Stimulated activated CD8-positive, alpha-beta memory T cell treated with anti-CD3 and anti-CD28 coated beads, Interleukin-4, amount 100 ng/mL, for 48 hours (primary cell): ENCODE results near the gene WFS1.
A peak's percentile ranks its signal among the peaks of the same experiment; 100 is the strongest.

Source experiments
- DNase-seq: peaks from one replicate; pipeline ENCODE4 v3.0.0-alpha.2; 2020

Gene WFS1, protein sequence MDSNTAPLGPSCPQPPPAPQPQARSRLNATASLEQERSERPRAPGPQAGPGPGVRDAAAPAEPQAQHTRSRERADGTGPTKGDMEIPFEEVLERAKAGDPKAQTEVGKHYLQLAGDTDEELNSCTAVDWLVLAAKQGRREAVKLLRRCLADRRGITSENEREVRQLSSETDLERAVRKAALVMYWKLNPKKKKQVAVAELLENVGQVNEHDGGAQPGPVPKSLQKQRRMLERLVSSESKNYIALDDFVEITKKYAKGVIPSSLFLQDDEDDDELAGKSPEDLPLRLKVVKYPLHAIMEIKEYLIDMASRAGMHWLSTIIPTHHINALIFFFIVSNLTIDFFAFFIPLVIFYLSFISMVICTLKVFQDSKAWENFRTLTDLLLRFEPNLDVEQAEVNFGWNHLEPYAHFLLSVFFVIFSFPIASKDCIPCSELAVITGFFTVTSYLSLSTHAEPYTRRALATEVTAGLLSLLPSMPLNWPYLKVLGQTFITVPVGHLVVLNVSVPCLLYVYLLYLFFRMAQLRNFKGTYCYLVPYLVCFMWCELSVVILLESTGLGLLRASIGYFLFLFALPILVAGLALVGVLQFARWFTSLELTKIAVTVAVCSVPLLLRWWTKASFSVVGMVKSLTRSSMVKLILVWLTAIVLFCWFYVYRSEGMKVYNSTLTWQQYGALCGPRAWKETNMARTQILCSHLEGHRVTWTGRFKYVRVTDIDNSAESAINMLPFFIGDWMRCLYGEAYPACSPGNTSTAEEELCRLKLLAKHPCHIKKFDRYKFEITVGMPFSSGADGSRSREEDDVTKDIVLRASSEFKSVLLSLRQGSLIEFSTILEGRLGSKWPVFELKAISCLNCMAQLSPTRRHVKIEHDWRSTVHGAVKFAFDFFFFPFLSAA

DNA sequence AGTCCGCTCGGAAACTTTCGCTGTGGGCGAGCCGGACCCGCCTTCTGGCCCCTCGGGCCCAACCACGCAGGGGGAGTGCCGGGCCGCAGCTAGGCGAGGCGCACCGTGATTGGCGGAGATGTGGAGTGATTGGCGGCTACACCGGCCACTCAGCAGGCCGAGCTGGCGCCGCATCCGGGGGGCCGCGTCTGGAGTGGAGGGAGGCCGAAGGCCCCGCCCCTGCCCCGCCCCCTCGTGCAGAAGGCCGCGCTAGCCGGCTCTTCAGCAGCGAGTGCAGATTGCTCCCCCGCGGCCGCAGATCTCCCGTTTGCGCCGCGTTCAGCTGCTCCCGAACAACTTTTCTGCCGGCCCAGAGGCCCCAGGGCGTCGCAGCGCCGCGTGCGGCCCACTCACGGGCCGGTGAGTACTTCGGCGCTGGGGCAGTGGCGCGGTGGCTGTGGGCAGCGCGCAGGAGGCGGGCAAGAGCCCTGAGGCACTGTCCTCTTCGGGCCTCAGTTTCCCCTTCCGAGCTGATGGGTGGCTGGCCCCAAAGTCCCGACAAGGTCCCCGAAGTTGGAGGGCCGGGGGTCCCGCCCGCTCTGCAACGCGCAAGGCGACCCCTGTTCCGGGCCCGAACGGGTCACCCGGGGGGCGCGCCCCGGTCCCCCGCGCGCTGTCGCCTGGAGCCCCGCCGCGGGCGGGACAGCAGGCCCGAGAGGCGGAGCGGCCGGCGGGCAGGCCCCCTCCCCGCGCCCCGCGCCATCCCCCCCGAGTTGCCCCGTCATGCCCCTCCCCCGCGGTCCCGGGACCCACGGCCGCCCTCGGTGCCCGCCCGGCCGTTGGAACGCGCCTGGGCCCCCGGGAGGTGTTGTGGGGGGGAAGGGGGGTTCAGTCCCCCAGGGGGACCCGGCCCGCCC lies at the start of gene WFS1:
Gene WFS1, plus strand, starts transcription at position 235 of the 896 bp plus-strand sequence. CDS start 7,606 bp downstream, outside the sequence.
- DNase-seq = peak; percentile 98

DNA sequence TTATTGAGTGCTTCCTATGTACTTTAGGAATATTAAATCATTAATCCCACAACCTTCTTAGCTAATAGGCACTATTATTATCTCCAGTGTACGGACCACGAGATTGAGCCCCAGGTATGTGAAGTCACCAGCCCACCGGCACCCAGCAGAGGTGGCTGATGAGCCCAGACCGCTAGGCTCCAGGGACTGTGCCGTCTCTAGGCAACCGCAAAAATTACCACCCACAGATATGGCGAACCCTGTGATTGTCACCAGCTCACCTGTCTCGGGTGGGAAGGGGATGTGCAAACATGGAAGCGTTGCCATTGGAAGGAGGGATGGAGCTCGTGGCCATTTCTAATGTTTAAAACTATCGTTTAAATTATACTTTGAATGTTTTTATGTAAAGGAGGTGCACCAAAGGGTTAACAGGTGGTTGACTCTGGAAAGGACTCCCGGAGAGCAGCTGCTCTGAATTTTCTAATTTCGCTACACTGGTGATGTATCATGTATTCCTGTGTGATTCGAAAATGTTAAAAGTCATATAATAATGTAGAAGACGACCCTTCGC lies 48.3 kb upstream of the WFS1 start:
- no peak for DNase-seq

DNA sequence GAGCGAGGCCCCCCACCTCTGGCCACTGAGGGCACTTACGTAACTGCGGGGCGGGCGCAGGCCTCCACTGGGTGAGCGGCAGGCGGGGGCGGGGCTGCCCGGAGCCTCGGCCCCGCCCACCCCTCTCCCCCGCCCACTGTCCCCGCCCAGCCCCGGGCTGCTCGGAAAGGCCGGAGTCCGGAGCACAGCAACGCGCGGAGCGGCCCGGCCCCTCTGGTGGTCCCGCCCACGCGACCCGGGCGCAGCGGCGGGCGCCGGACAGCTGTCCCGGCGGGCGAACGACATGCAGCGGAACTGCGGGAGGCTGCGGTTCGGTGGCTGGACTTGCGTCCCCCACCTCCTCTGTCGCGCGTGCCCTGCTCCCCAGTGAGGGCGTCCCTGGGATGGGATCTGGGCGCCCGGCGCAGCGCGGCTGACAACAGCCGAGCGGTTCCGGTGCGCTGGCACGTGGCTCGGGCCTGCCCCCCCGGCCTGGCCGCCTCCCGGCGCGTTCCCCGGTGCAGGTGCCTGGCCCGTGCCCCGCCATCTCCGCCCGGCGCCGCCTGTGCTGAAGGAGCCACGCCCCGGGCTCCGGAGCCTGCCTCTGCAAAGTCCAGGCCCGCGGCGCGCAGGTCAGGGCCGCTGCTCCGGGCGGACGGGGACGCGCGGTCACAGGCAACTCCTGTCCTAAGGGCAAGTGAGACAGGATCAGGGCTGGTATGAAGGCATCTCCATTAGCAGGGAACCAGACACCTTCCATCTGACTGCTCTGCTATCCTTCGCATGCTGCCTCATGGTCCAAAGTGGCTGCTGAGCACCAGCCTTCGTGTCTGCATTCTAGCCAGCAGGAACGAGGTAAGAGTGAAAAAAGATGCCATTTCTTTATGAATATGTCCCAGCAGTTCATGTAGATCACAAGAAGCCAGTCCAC lies 47.5 kb upstream of the WFS1 start:
- DNase-seq = peak; percentile 49

DNA sequence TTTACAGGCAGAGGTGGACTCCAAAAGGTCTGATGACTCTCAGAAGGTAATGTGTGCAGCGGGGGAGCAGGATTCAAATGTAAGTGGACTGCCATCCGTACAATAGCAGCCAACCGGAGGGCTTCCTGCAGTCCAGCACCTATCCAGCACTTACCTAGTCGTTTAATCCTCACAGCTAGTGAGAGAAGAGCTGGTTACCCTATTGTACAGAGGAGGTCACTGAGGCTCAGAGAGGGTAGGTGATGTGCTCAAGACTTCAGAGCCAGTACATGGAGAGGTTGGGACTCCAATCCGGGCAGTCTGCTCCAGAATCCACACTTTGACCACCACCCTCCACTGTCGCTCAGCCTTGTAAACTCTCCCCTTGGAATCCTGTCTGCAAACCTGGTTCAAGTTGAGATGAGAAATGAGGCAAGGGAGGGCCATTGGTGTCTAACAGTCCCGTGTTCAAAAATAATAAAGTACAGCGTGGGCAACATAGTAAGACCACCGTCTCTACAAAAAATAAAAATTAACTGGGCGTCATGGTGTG lies 46.8 kb upstream of the WFS1 start:
- DNase-seq = no peak

DNA sequence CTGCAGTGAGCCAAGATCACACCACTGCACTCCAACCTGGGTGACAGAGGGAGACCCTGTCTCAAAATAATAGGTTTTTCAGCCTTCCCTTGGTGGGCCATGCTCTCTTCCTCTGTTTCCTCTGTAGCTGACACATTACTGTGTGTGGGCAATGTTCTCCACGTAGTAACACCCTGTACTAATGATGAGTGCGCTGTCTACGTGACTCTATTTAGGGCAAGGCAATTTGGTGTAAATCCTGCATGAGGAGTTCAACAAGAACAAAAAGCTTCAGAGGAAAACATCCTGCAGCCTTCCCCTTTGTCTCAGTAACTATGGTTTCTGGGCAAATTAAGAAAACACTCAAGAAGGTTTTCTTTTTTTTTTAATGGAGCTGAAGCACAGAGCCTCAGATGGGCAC lies 44.9 kb upstream of the WFS1 start:
- DNase-seq = no peak

DNA sequence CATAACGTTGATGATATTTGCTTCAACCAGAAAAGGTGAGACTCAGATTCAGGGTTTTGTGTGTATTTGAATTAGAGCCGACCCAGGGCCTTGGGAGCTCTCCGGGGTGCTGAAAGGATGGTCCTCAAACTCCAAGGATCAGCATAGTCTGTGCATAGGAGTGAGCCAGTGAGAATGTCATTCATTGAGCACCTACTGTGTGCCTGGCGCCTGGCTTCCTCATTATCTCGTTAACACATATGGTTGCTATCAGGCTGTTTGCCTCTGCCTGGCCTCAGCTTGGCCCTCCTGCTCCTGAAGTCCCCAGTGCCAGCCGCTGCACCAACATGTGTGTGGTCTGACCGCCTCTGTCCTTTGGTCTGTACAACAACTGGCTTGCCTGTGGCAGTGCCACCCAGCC lies 44.2 kb upstream of the WFS1 start:
- DNase-seq = peak; percentile 35

DNA sequence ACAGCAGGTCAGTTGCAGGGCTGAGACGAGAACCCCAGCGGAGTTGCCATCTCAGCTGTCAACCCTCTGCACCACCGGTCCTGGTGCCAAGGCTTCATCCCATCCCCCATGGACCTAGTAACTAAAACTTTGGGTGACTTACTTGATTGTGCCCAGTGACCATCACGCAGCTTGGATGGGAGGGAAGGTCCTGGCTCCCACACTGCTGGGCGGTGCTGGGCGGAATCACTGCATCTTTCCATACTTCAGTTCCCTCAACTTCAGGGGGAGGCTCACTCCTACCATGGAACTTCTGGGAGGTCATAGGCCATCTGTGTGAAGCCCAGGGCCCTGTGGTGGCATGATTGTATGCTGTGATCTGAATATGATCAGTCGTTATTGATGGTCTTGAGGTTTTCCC lies 43.1 kb upstream of the WFS1 start:
- no peak for DNase-seq

DNA sequence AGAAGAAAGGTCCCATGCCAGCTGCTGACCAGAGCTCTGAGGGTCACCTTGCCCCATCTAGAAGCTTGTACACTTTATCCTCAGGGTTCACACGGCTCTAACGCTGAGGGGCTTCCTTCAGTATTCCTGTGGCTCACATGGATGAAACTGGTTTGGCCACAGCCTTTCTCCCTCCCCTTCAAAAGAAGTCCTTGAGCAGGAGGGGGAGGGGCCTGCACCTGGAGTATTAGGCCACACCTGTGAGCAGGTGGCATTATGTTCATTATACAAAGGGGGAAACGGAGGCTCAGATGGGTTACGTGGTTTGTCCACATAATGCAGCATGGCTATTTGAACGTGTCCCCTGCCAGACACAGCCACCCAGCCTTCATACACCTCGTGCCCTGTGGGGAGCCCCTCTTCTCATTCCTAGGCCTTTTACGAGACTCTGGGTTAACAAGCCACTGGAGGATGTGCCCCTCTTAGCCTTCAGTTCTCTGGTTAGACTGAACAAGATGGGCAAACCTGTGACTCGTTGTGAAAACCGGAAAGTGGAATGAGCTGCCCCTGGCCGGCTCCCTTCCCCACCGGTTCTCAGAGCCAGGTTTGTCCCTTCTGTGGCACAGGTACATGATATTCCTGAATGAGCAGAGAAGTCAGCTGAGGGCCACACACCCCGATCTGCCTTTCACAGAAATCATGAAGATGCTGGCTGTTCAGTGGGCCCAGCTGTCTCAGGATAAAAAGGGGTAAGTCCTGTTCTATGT lies 42.1 kb upstream of the WFS1 start:
- DNase-seq = no peak

DNA sequence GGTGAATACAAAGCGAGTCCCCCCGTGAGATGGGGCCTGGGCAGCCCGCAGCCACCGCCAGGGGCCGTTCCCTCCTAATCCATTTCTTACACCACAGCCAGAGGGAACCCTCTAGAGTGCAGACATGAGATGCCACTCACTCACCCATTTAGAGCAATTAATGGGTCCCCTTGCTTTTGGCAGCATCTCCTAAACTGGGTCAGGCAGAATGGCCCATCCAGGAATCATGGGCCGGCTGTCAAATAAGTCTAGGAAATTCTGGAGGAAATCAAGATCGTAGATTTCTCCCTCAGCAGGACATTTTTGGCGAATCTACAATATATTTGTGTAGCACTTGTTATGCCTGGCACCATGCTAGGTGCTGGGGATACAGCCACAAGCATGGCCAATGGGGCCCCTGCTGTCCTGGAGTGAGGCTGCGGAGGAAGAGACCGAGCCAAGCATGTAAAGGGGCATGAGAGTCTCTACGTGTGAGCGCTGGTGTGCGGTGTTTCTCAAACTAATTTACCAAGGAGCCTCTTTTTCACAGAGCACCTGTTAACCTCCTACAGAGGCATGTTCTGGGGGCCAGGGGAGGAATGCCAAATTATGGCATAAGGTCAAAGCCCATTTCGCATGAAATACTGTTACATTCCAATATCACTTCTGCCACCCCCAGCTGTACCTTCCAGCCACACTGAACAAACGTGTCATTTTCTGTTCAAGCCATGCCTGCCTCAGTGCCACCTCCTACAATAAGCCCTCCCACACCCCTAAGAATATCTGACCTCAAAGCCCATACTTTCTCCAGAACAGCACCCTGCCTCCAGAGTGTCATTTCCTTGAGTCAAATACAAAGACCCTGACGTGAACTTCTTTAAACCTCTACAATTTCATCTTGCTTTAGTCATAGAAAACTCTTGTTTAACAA lies 41.2 kb upstream of the WFS1 start:
- DNase-seq = no peak

DNA sequence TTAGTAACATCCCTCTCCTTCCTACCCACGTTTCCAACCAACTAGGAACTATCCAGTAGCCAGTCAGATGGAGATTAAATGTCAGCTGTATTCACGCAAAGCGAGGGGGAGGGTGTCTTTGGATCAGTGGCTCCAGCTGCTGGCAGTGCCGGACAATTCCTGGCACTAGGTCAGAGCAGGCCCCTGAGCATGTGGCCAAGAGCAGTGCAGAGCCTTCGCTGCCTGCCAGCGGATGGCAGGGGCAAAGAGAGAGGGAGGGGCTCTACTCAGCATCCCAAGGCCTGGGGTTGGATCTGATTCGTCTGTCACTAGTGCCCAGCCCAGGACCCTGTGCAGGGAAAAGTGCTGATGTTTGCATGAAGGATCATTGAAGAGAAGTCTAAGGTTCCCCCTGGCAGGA lies 40.6 kb upstream of the WFS1 start:
- no peak for DNase-seq

DNA sequence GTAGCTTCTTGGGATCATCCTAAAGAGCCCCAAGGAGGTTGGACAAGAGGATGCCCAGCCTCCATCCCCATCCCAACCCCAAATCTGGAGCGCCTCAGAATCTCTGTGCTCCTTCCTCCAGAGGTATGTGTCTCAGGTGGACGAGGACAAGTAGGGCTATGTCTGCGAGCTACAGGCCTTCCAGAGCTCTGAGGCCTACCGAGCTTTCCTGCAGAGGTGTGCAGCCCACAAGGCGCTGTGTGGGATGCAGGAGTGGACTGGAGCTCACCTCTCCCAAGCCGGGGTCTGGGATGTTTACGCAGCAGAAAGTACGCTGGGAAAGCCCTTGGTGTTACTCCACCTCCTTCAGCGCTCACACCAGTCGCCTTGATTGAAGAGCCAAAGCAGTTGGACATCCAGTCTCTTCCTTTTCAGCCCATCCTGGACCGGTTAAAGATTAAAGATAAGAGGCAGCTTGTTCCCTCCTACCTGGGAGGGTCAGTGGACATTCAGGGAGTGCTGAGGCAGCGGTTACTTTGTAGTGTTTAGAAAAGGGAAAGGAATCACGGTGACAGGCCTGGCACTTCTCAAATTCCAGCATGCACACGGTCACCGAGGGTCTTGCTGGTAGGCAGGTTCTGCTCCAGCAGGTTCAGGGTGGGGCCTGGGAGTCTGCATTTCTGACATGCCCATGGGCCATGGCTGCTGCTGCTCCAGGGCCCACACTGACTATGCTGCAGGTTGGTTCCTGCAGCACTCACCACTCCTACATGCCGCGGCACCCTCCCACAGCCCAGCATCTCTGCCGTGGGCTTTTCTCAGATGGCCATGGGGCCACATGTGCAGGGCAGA lies 39.8 kb upstream of the WFS1 start:
- DNase-seq = no peak

DNA sequence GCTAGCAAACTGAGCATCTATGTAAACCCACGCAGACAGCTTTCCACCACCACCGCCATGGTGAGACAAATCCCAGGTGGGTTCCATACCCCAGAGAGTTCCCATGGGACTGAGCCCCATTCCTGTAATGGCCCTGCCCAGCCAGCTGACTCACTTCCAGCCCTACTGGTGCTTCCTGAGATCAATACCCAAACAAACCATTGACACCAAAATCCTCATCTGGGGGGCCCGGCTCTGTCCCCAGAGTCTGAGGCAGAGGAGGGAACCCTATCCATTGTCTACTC lies 39.2 kb upstream of the WFS1 start:
- no peak for DNase-seq

DNA sequence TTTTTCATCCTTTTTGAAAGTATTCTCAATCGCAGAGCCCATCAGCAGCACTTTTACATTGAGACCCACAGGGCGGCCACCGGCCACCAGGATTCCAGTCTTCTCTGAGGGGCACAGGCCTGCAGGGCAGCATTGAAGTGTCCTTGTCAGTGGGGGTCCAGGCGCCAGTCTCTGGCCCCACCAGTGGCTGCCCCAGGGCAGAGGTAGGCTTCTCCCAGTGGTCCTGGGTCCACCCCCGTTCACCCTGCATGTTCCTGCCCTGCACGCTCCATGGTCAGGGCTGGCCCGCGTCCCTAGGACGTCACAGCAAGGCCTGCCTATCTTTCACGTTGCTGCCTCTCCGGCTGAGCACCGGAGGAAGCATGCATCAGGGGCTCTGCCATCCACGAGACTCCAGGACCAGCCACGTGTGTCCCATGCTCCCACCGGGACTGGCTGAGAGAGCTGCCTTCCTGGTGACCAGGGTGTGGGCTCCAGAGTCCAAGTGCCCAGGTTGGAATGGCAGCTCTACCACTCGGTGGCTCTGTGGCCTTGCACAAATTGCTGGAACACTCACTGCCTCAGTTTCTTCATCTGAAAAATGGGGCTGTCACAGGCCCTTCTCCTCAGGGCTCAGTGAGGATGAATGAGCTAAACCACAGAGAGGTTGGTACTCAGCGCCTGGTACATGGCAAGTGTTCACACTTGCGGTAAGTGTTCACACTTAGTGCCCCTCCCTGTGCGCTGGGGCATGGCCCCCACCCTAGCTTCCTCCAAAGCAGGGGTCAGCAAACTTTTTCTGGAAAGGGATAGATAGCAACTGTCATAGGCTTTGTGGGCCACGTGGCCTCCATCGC lies 38.6 kb upstream of the WFS1 start:
- DNase-seq = no peak

DNA sequence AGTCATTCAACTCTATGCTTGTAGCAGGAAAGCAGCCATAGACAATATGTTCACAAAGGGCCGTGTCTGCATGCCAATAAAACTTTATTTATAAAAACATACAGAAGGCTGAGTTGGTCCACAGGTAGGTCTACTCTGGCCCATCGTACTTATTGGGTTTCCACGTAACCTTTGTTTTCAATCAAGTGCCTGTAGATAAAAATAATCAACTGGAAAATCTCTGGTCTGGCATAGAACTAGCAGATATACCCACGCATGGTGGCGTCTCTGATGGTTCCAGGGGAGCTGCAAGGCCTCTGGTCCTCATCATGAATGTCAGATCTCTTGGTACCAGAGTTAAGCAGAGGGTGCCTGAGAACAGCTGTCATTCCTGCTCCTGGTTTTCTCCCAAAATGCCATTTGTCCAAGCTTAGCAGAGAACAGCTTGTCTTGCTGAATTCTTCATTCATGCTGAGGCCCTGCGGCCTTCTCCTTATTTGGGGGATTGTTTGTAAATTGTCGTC lies 37.9 kb upstream of the WFS1 start:
- no peak for DNase-seq

DNA sequence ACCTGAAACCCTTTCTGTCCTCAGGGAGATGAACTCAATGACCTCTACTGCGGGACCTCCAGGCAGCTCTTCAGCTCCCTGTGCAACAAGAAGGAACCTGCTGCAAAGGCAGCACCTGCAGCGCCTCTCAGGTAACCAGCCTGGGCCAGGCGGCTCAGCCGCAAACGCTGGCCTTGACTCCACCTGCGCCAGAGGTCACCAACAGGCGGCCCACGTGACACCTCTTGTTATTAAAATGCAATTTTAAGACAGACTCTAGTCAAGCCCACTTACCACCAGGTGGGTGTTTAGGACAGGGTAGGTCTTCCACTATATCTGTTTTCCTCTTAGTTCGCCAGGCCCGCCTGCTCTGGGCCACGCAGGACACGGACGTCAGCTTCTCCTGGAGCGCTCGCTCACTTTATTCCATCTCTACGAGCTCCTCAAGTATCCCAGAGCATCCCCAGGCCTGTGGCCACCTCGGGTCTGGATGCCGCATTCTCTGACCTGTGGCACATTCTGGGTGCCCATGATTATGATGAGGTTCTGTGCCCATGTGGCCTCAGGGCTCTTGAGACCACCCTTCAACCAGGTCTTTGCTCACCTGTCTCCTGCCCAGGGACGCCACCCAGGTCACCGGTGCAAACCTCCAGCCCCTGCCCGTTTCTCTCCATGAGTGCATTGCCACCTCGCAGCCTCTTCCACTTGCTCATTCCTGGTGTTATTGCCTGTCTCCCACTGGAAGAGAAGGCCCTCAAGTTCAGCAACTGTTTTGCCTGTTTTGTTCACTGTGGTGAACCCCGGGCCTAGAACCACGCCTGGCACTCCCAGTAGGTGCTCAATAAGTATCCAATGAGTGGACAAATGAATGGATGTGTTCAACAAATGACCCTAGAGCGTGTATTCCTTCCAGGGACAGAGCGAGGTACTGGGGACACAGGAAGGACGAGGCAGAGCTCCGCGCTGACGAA lies 36.5 kb upstream of the WFS1 start:
- DNase-seq = no peak

DNA sequence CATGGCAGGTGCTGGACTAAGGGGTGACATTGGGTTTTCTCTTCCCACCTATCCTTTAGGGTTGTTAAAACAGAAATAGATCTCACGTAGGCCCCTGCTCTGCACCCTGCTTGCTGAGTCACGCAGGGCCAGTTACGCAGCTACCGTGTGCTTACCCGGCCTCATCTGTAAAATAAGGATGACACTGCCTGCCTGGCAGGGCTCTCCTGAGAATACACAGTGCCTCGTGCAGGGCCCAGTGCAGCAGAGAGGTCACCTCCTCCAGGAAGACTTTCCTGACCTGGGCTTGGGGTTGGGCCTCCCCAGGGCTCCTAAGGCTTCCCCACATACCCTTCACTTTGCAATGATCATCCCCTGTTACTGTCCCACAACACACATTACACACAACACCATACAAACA lies 35.7 kb upstream of the WFS1 start:
- no peak for DNase-seq
